HG03045 (cell line): Measurements from ENCODE around the gene ARHGAP42.

ENCODE experiments used
- ATAC-seq: cut with Tn5 transposase; IDR thresholded peaks from one replicate; pipeline ENCODE4 v1.9.1; 2021; ENCODE audit warnings: mild to moderate bottlenecking, moderate library complexity; ENCODE audit not compliant: unreplicated experiment

The ARHGAP42 gene

GRCh38 chr11:100948936-100949335, 261.8 kb downstream of the ARHGAP42 start:
- no peak for ATAC-seq

- no peak for ATAC-seq
Observed at GRCh38 chr11:100949443-100949842, 262.4 kb downstream of the ARHGAP42 start.

- ATAC-seq: no peak
Observed at GRCh38 chr11:100955318-100955717, 268.2 kb downstream of the ARHGAP42 start.

- ATAC-seq: no peak
Observed at GRCh38 chr11:100956351-100956750, 269.3 kb downstream of the ARHGAP42 start.

GRCh38 chr11:100957499-100957898, 270.4 kb downstream of the ARHGAP42 start:
- no peak for ATAC-seq

- no peak for ATAC-seq
Observed at GRCh38 chr11:100961633-100962032, 274.5 kb downstream of the ARHGAP42 start.

GRCh38 chr11:100963375-100963774, 276.3 kb downstream of the ARHGAP42 start:
- no peak for ATAC-seq

GRCh38 chr11:100964435-100964834, 277.3 kb downstream of the ARHGAP42 start:
- no peak for ATAC-seq

- ATAC-seq: no peak
Observed at GRCh38 chr11:100965346-100965745, 278.3 kb downstream of the ARHGAP42 start.

- ATAC-seq: no peak
Observed at GRCh38 chr11:100966366-100966765, 279.3 kb downstream of the ARHGAP42 start.

GRCh38 chr11:100969008-100969407, 281.9 kb downstream of the ARHGAP42 start:
- no peak for ATAC-seq

- no peak for ATAC-seq
Observed at GRCh38 chr11:100970283-100971164, 283.4 kb downstream of the ARHGAP42 start.

GRCh38 chr11:100972046-100972445, 285.0 kb downstream of the ARHGAP42 start:
- no peak for ATAC-seq

GRCh38 chr11:100978442-100978841, 291.4 kb downstream of the ARHGAP42 start:
- no peak for ATAC-seq

GRCh38 chr11:100978939-100979338, 291.9 kb downstream of the ARHGAP42 start:
- no peak for ATAC-seq

GRCh38 chr11:100980156-100980555, 293.1 kb downstream of the ARHGAP42 start:
- ATAC-seq: no peak

GRCh38 chr11:100981196-100981824, 294.2 kb downstream of the ARHGAP42 start:
- ATAC-seq: no peak

GRCh38 chr11:100984668-100985067, 297.6 kb downstream of the ARHGAP42 start:
- ATAC-seq: peak; percentile 72

GRCh38 chr11:100990931-100991330, 303.8 kb downstream of the ARHGAP42 start:
- no peak for ATAC-seq

- ATAC-seq: no peak
Observed at GRCh38 chr11:100991541-100991940, 304.5 kb downstream of the ARHGAP42 start.

GRCh38 chr11:100994966-100995365, 307.9 kb downstream of the ARHGAP42 start:
- no peak for ATAC-seq

- ATAC-seq: no peak
Observed at GRCh38 chr11:100999756-101000155, 312.7 kb downstream of the ARHGAP42 start.
